HepG2 (cell line): Measurements from ENCODE around the gene IQCH. TPM values are rescaled to one million over a fixed set of nuclear protein-coding genes. Genes with fewer than 3 reads are reported as not detected.

Experiments
- ATAC-seq: fragments of 200-7000 bp; cut with Tn5 transposase; 3 replicates; pipeline ENCODE4 v1.9.1; 2020; ENCODE audit warnings: mild to moderate bottlenecking, moderate library complexity
- BruUV-seq: library from RNA; stranded (reverse); fragments of 400-500 nt; replicated peaks from 2 replicates; lab custom pipeline; 2021; lab: Mats Ljungman, UMichigan
- CTCF ChIA-PET: fragments of 300-600 bp; formaldehyde crosslinking; extraction: SDS; loops from one replicate; lab custom pipeline; 2021; ENCODE audit warnings: low total read pairs, inconsistent platforms, low intra/inter-chr PET ratio; lab: Yijun Ruan, JAX
- POLR2A ChIA-PET: fragments of 350-600 bp; sonication (Branson Sonifier 250); formaldehyde crosslinking; loops from one replicate; lab custom pipeline; 2020; ENCODE audit warnings: antibody characterized with exemption, inconsistent platforms; lab: Yijun Ruan, JAX
- DNase-seq: peaks from one replicate; pipeline ENCODE4 v3.0.0-alpha.2; 2015; ENCODE audit warnings: low spot score
- FAIRE-seq: peaks from 3 replicates; lab custom pipeline; 2011; peaks lifted over from hg19 to GRCh38; lab: Jason Lieb, UNC
- H2AFZ ChIP-seq: one replicate; pipeline ENCODE4 v1.6.1; 2011; ENCODE audit warnings: low read length, inconsistent platforms
- H3K27ac ChIP-seq: fragments of 300-600 bp; 3 replicates; pipeline ENCODE4 v1.8.0; 2011; ENCODE audit warnings: mixed run types, mild to moderate bottlenecking, mixed read lengths, low read length, inconsistent platforms; ENCODE audit not compliant: insufficient read depth; ENCODE audit errors: extremely low read length
- H3K27me3 ChIP-seq, 2 experiments: fragments of 200-600 bp in 1 of 2; 2 replicates in 1 of 2; 3 replicates in 1 of 2; pipeline versions ENCODE4 v1.6.0 to v1.8.0; 2011; ENCODE audit warnings: low read length in 2 of 2, mild to moderate bottlenecking in 2 of 2, moderate library complexity in 2 of 2, inconsistent platforms in 1 of 2; ENCODE audit not compliant: insufficient read depth in 2 of 2, control insufficient read depth in 1 of 2
- H3K36me3 ChIP-seq, 2 experiments: fragments of 200-600 bp in 1 of 2; replicated peaks in 1 of 2; 2 replicates in 1 of 2; 3 replicates in 1 of 2; pipeline versions ENCODE4 v1.5.1 to v1.8.0; 2011; ENCODE audit warnings: low read length in 2 of 2, inconsistent platforms in 1 of 2; ENCODE audit not compliant: insufficient read depth in 2 of 2, control insufficient read depth in 1 of 2
- H3K4me1 ChIP-seq: 2 replicates; pipeline ENCODE4 v1.5.1; 2012; ENCODE audit warnings: low read length, inconsistent platforms; ENCODE audit not compliant: insufficient read depth
- H3K4me2 ChIP-seq: 2 replicates; pipeline ENCODE4 v1.6.0; 2011; ENCODE audit warnings: low read depth, low read length, inconsistent platforms
- H3K4me3 ChIP-seq, 3 experiments: fragments of 200-600 bp in 1 of 3; sonication (generic), shearing (Covaris generic) in 1 of 3; replicated peaks in 1 of 3; 2 replicates each; pipeline ENCODE4 v1.5.1; 2011 to 2016; ENCODE audit warnings: low read length in 3 of 3, inconsistent platforms in 2 of 3, low read depth in 2 of 3, mild to moderate bottlenecking in 2 of 3, control low read depth in 1 of 3, mixed read lengths in 1 of 3; ENCODE audit not compliant: insufficient read depth in 1 of 3
- H3K79me2 ChIP-seq: one replicate; pipeline ENCODE4 v1.6.1; 2011; ENCODE audit warnings: low read length, inconsistent platforms; ENCODE audit not compliant: insufficient read depth
- H3K9ac ChIP-seq: 2 replicates; pipeline ENCODE4 v1.6.0; 2011; ENCODE audit warnings: mild to moderate bottlenecking, low read depth, low read length, inconsistent platforms; ENCODE audit not compliant: insufficient read depth
- H3K9me3 ChIP-seq: 2 replicates; pipeline ENCODE4 v1.5.1; 2012; ENCODE audit warnings: mild to moderate bottlenecking, low read length
- H4K20me1 ChIP-seq: 2 replicates; pipeline ENCODE4 v1.6.0; 2011; ENCODE audit warnings: inconsistent platforms, mild to moderate bottlenecking, low read length, moderate library complexity; ENCODE audit not compliant: insufficient read depth
- GLI4 ChIP-seq: sonication (generic); formaldehyde crosslinking; IDR thresholded peaks from 2 replicates; pipeline ENCODE4 v1.5.1; 2020; ENCODE audit warnings: missing genetic modification reagents, mild to moderate bottlenecking, moderate library complexity, borderline replicate concordance
- HMGA1 ChIP-seq: sonication (generic); formaldehyde crosslinking; conservative IDR thresholded peaks from 2 replicates; pipeline ENCODE4 v1.4.0; 2020; ENCODE audit warnings: missing genetic modification reagents
- HNRNPL ChIP-seq: fragments of 200-400 bp; formaldehyde crosslinking; IDR thresholded peaks from 2 replicates; pipeline ENCODE4 v1.6.1; 2017; ENCODE audit warnings: mild to moderate bottlenecking, low read depth, low read length
- MYNN ChIP-seq: sonication (generic); formaldehyde crosslinking; IDR thresholded peaks from 2 replicates; pipeline ENCODE4 v1.4.0; 2020; ENCODE audit warnings: mild to moderate bottlenecking, low read depth, missing genetic modification reagents
- NCOA5 ChIP-seq: sonication (generic); formaldehyde crosslinking; IDR thresholded peaks from 2 replicates; pipeline ENCODE4 v1.4.0; 2020; ENCODE audit warnings: missing genetic modification reagents
- NONO ChIP-seq, 2 experiments: fragments of 450-650 bp in 1 of 2; sonication (generic) in 1 of 2; formaldehyde crosslinking in 1 of 2; IDR thresholded peaks in 1 of 2; conservative IDR thresholded peaks in 1 of 2; 2 replicates each; pipeline versions ENCODE4 v1.6.1 to v1.8.0; 2017 to 2022; ENCODE audit warnings: mild to moderate bottlenecking in 1 of 2, missing genetic modification reagents in 1 of 2, moderate library complexity in 1 of 2
- POLR2A ChIP-seq, 2 experiments: IDR thresholded peaks; 2 replicates each; pipeline ENCODE4 v1.6.1; 2011; ENCODE audit warnings: low read depth in 2 of 2, low read length in 2 of 2, mild to moderate bottlenecking in 1 of 2, moderate library complexity in 1 of 2; ENCODE audit not compliant: insufficient read depth in 1 of 2
- RFXAP ChIP-seq: sonication (generic); formaldehyde crosslinking; IDR thresholded peaks from 2 replicates; pipeline ENCODE4 v1.4.0; 2020; ENCODE audit warnings: missing genetic modification reagents, borderline replicate concordance
- SP5 ChIP-seq: IDR thresholded peaks from 2 replicates; pipeline ENCODE4 v1.6.1; 2016; ENCODE audit warnings: low read depth, borderline replicate concordance
- XBP1 ChIP-seq: sonication (generic); formaldehyde crosslinking; IDR thresholded peaks from 2 replicates; pipeline ENCODE4 v1.5.0; 2020; ENCODE audit warnings: missing genetic modification reagents
- ZC3H4 ChIP-seq: sonication (generic); formaldehyde crosslinking; IDR thresholded peaks from 2 replicates; pipeline ENCODE4 v1.4.0; 2020; ENCODE audit warnings: missing genetic modification reagents, borderline replicate concordance
- ZNF143 ChIP-seq: sonication (generic); formaldehyde crosslinking; IDR thresholded peaks from 2 replicates; pipeline ENCODE4 v1.4.0; 2020; ENCODE audit warnings: missing genetic modification reagents
- ZNF343 ChIP-seq: sonication (generic); formaldehyde crosslinking; IDR thresholded peaks from 2 replicates; pipeline ENCODE4 v1.4.0; 2020; ENCODE audit warnings: mild to moderate bottlenecking, missing genetic modification reagents
- ZSCAN29 ChIP-seq: sonication (generic); formaldehyde crosslinking; conservative IDR thresholded peaks from 2 replicates; pipeline ENCODE4 v1.4.0; 2020; ENCODE audit warnings: mild to moderate bottlenecking, missing genetic modification reagents
- WGBS: methylation state at CpG from one replicate; pipeline ENCODE4 v1.1.6; 2017; ENCODE audit warnings: low lambda C conversion rate; 5-methylcytosine and 5-hydroxymethylcytosine counted together
- in situ Hi-C: cut with HindIII; loops from 2 replicates; pipeline ENCODE4 v1.10.0; 2017; ENCODE audit warnings: low pct_unique_long_range_greater_than_20kb; ENCODE audit not compliant: extremely low pct_ligation_motif_present
- intact Hi-C: fragments of 100-400 bp; cut with micrococcal nuclease; formaldehyde crosslinking; loops from one replicate; pipeline ENCODE4 v1.10.0; 2022; ENCODE audit not compliant: unreplicated experiment
- polyA plus RNA-seq, 8 experiments: library from polyadenylated mRNA; depleted of rRNA in 3 of 8; stranded (reverse) in 7 of 8; unstranded in 1 of 8; fragments of >200 nt; fragmentation: Illumina TruSeq in 4 of 8; extraction: Trizol in 4 of 8; gene quantifications; 2 replicates each; pipeline versions ENCODE4 v1.2.1 to v1.2.3, GENCODE V29; 2011 to 2016; ENCODE audit warnings: low read depth in 4 of 8, missing spikeins in 1 of 8, mixed read lengths in 1 of 8; ENCODE audit not compliant: insufficient read depth in 1 of 8
- total RNA-seq, 5 experiments: library from RNA; depleted of rRNA; stranded (reverse); fragments of >200 nt; fragmentation: Illumina TruSeq; extraction: Trizol; gene quantifications; 2 replicates each; pipeline ENCODE4 v1.2.3, GENCODE V29; 2016; ENCODE audit warnings: low read depth in 1 of 5
- TF ChIP-seq, protein P1 (sequence below): sonication (generic); formaldehyde crosslinking; IDR thresholded peaks from 2 replicates; pipeline ENCODE4 v1.4.0; 2020; ENCODE audit warnings: missing genetic modification reagents, borderline replicate concordance
- TF ChIP-seq, protein P2 (sequence below): sonication (generic); formaldehyde crosslinking; IDR thresholded peaks from 2 replicates; pipeline ENCODE4 v1.8.0; 2022; ENCODE audit warnings: mild to moderate bottlenecking, missing genetic modification reagents, moderate library complexity
- TF ChIP-seq, protein P3 (sequence below): sonication (generic); formaldehyde crosslinking; IDR thresholded peaks from 2 replicates; pipeline ENCODE4 v1.4.0; 2020; ENCODE audit warnings: mild to moderate bottlenecking, missing genetic modification reagents

The IQCH gene
- total and polyA plus RNA-seq, 2 of the 13 experiments (the other 11 are each of a cell fraction or from before 2014, with no cell fraction given) = 0.16 to 0.55 TPM

DNA sequence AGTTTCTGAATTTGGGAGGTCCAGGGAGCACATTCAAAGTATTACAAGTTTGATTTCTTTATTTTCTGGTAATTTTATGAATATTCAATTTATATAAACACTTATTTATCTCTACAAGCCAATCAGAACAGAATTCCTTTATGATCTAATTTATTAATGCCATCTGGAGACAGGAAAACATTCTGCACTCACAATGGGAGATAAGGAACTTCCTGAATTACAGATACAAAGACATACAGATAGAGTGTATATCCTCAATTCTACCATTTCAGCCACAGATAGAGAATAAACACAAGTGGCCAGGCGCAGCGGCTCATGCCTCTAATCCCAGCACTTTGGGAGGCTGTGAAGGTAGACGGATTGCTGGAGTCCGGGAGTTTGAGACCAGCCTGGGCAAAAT, 86.0 kb downstream of the IQCH start (continued):
- no peak for TF ChIP-seq MYNN
- no peak for TF ChIP-seq XBP1
- TF ChIP-seq GLI4 (CRISPR knock-in tag) = no peak
- TF ChIP-seq, protein P1, sequence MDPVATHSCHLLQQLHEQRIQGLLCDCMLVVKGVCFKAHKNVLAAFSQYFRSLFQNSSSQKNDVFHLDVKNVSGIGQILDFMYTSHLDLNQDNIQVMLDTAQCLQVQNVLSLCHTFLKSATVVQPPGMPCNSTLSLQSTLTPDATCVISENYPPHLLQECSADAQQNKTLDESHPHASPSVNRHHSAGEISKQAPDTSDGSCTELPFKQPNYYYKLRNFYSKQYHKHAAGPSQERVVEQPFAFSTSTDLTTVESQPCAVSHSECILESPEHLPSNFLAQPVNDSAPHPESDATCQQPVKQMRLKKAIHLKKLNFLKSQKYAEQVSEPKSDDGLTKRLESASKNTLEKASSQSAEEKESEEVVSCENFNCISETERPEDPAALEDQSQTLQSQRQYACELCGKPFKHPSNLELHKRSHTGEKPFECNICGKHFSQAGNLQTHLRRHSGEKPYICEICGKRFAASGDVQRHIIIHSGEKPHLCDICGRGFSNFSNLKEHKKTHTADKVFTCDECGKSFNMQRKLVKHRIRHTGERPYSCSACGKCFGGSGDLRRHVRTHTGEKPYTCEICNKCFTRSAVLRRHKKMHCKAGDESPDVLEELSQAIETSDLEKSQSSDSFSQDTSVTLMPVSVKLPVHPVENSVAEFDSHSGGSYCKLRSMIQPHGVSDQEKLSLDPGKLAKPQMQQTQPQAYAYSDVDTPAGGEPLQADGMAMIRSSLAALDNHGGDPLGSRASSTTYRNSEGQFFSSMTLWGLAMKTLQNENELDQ (CRISPR knock-in tag) = no peak
- no peak for TF ChIP-seq HNRNPL
- no peak for TF ChIP-seq NCOA5
- TF ChIP-seq, protein P2, sequence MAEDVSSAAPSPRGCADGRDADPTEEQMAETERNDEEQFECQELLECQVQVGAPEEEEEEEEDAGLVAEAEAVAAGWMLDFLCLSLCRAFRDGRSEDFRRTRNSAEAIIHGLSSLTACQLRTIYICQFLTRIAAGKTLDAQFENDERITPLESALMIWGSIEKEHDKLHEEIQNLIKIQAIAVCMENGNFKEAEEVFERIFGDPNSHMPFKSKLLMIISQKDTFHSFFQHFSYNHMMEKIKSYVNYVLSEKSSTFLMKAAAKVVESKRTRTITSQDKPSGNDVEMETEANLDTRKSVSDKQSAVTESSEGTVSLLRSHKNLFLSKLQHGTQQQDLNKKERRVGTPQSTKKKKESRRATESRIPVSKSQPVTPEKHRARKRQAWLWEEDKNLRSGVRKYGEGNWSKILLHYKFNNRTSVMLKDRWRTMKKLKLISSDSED = no peak
- TF ChIP-seq ZNF143 (CRISPR knock-in tag) = no peak
- no peak for TF ChIP-seq NONO (IDR thresholded peaks at IDR 0.05)
- no peak for TF ChIP-seq NONO (CRISPR knock-in tag; conservative IDR thresholded peaks at IDR 0.05)
- TF ChIP-seq, all 625 proteins: peak for 0

DNA sequence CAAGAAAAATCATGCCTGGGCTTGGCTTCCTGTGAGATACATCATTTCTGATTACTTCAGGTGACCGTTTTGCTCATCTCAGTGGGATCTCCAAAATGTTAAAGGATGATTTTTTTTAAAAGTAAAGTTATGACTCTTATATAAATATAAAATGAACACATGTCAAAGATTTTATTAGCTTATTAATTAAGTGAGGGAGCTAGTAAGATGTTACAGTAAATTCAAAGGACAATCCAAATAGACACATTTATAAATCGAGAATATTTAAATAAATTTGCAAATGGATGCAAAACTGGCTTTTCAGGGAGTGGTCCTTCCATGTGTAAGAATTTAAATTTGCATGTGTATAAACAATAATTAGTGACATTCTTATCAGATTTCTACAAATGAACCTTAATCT, 87.0 kb downstream of the IQCH start:
- FAIRE-seq = no peak
- TF ChIP-seq ZSCAN29 (CRISPR knock-in tag) = no peak
- no peak for TF ChIP-seq RFXAP (CRISPR knock-in tag)
- no peak for TF ChIP-seq POLR2A (IDR thresholded peaks at IDR 0.05; ENCODE audit: insufficient read depth in 1 of 2, low read depth in 2 of 2, low read length in 2 of 2)
- TF ChIP-seq ZC3H4 (CRISPR knock-in tag) = no peak
- TF ChIP-seq HMGA1 = no peak
- no peak for TF ChIP-seq ZNF343 (CRISPR knock-in tag)
- TF ChIP-seq SP5 = no peak
- TF ChIP-seq, protein P3, sequence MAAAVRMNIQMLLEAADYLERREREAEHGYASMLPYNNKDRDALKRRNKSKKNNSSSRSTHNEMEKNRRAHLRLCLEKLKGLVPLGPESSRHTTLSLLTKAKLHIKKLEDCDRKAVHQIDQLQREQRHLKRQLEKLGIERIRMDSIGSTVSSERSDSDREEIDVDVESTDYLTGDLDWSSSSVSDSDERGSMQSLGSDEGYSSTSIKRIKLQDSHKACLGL = no peak
- Histone ChIP-seq H2AFZ (no peak overlapping the region), H4K20me1 (no peaks in the 10 kb centered on the region), H3K27me3 (no peaks in the 10 kb centered on the region), H3K9ac (no peak overlapping the region), H3K9me3 (no peaks in the 10 kb centered on the region), H3K4me1 (no peaks in the 10 kb centered on the region), H3K79me2 (no peaks in the 10 kb centered on the region), H3K4me2 (no peak overlapping the region), H3K4me3 (no peak overlapping the region), H3K36me3 (no peaks in the 10 kb centered on the region), H3K27ac (no peak overlapping the region)
- in situ Hi-C loops = no loop called here
- WGBS = 13% methylated on average over 2 of the region's 2 CpGs
- ATAC-seq = no peak
- no TSS peak for BruUV-seq
- ChIA-PET POLR2A (no interaction called here), CTCF (no interaction called here)
- intact Hi-C loops = no loop called here
- DNase-seq = no peak
